Panc1 (cell line): ENCODE results near the gene FCMR.

Experiments
- SIN3A ChIP-seq: IDR thresholded peaks from 2 replicates; pipeline ENCODE4 v1.6.1; 2012; ENCODE audit warnings: low read depth, mild to moderate bottlenecking, low read length, moderate library complexity, borderline replicate concordance; ENCODE audit not compliant: insufficient read depth
- TF ChIP-seq, protein P1 (sequence below): fragments of 450-650 bp; IDR thresholded peaks from 2 replicates; pipeline ENCODE4 v1.5.1; 2017; ENCODE audit warnings: mild to moderate bottlenecking
- TF ChIP-seq, protein P2 (sequence below), 2 experiments: IDR thresholded peaks; 2 replicates each; pipeline ENCODE4 v1.6.1; 2011 to 2012; ENCODE audit warnings: low read depth in 2 of 2, control low read depth in 1 of 2, low read length in 1 of 2, mild to moderate bottlenecking in 1 of 2, moderate library complexity in 1 of 2; ENCODE audit not compliant: insufficient read depth in 1 of 2

DNA sequence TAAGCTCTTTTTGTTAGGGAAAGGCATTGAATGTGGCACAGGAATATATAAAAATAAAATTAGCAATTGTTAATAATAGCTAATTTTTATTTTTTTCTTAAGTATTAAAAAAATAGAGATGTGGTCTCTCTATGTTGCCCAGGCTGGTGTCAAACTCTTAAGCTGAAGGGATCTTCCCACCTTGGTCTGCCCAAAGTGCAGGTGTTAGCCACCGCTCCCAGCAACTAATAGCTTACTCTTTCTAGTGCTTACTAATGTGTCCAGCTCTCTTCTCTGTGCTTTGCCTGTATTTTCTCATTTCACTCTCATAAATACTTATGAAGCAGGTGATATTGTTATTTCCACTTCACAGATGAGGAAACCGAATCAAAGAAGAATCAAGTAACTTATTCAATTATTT lies 37.9 kb downstream of the FCMR start:
- TF ChIP-seq, protein P1, sequence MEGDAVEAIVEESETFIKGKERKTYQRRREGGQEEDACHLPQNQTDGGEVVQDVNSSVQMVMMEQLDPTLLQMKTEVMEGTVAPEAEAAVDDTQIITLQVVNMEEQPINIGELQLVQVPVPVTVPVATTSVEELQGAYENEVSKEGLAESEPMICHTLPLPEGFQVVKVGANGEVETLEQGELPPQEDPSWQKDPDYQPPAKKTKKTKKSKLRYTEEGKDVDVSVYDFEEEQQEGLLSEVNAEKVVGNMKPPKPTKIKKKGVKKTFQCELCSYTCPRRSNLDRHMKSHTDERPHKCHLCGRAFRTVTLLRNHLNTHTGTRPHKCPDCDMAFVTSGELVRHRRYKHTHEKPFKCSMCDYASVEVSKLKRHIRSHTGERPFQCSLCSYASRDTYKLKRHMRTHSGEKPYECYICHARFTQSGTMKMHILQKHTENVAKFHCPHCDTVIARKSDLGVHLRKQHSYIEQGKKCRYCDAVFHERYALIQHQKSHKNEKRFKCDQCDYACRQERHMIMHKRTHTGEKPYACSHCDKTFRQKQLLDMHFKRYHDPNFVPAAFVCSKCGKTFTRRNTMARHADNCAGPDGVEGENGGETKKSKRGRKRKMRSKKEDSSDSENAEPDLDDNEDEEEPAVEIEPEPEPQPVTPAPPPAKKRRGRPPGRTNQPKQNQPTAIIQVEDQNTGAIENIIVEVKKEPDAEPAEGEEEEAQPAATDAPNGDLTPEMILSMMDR, result no peak
- TF ChIP-seq SIN3A, result no peak
- TF ChIP-seq, protein P2, sequence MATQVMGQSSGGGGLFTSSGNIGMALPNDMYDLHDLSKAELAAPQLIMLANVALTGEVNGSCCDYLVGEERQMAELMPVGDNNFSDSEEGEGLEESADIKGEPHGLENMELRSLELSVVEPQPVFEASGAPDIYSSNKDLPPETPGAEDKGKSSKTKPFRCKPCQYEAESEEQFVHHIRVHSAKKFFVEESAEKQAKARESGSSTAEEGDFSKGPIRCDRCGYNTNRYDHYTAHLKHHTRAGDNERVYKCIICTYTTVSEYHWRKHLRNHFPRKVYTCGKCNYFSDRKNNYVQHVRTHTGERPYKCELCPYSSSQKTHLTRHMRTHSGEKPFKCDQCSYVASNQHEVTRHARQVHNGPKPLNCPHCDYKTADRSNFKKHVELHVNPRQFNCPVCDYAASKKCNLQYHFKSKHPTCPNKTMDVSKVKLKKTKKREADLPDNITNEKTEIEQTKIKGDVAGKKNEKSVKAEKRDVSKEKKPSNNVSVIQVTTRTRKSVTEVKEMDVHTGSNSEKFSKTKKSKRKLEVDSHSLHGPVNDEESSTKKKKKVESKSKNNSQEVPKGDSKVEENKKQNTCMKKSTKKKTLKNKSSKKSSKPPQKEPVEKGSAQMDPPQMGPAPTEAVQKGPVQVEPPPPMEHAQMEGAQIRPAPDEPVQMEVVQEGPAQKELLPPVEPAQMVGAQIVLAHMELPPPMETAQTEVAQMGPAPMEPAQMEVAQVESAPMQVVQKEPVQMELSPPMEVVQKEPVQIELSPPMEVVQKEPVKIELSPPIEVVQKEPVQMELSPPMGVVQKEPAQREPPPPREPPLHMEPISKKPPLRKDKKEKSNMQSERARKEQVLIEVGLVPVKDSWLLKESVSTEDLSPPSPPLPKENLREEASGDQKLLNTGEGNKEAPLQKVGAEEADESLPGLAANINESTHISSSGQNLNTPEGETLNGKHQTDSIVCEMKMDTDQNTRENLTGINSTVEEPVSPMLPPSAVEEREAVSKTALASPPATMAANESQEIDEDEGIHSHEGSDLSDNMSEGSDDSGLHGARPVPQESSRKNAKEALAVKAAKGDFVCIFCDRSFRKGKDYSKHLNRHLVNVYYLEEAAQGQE (IDR thresholded peaks at IDR 0.05; ENCODE audit: insufficient read depth in 1 of 2, low read depth in 2 of 2, low read length in 1 of 2), result no peak
